Type B pancreatic cell (in vitro differentiated cells): ENCODE data around the gene ZFPM1. TPM values are rescaled to one million over a fixed set of nuclear protein-coding genes. Genes with fewer than 3 reads are reported as not detected.

Experiments
- DNase-seq: peaks from one replicate; pipeline ENCODE4 v3.0.0; 2021; ENCODE audit warnings: mixed read lengths; ENCODE audit not compliant: unreplicated experiment; ENCODE audit errors: extremely low spot score
- H3K27ac Mint-ChIP-seq: 2 replicates; pipeline ENCODE4 v1.8.0; 2021; ENCODE audit warnings: mild to moderate bottlenecking, mixed read lengths
- H3K27me3 Mint-ChIP-seq: 2 replicates; pipeline ENCODE4 v1.8.0; 2021; ENCODE audit warnings: mixed read lengths
- H3K36me3 Mint-ChIP-seq: 2 replicates; pipeline ENCODE4 v1.8.0; 2021; ENCODE audit warnings: mixed read lengths
- H3K4me1 Mint-ChIP-seq: one replicate; pipeline ENCODE4 v1.8.0; 2021; ENCODE audit warnings: mixed read lengths; ENCODE audit not compliant: unreplicated experiment
- H3K4me3 Mint-ChIP-seq: 2 replicates; pipeline ENCODE4 v1.8.0; 2021; ENCODE audit warnings: mild to moderate bottlenecking, mixed read lengths
- H3K9me3 Mint-ChIP-seq: 2 replicates; pipeline ENCODE4 v1.8.0; 2021; ENCODE audit warnings: mixed read lengths
- total RNA-seq: library from RNA; stranded (reverse); gene quantifications from 2 replicates; pipeline ENCODE4 v1.2.1, GENCODE V29; 2021; ENCODE audit warnings: low replicate concordance
- TF ChIP-seq, protein P1 (sequence below): fragments of 200-600 bp; sonication (generic); conservative IDR thresholded peaks from 2 replicates; pipeline ENCODE4 v1.5.0; 2021; ENCODE audit warnings: antibody characterized with exemption, mild to moderate bottlenecking

ZFPM1 gene
- total RNA-seq, 1 donor from 2014 or later: 24.0 TPM

DNA sequence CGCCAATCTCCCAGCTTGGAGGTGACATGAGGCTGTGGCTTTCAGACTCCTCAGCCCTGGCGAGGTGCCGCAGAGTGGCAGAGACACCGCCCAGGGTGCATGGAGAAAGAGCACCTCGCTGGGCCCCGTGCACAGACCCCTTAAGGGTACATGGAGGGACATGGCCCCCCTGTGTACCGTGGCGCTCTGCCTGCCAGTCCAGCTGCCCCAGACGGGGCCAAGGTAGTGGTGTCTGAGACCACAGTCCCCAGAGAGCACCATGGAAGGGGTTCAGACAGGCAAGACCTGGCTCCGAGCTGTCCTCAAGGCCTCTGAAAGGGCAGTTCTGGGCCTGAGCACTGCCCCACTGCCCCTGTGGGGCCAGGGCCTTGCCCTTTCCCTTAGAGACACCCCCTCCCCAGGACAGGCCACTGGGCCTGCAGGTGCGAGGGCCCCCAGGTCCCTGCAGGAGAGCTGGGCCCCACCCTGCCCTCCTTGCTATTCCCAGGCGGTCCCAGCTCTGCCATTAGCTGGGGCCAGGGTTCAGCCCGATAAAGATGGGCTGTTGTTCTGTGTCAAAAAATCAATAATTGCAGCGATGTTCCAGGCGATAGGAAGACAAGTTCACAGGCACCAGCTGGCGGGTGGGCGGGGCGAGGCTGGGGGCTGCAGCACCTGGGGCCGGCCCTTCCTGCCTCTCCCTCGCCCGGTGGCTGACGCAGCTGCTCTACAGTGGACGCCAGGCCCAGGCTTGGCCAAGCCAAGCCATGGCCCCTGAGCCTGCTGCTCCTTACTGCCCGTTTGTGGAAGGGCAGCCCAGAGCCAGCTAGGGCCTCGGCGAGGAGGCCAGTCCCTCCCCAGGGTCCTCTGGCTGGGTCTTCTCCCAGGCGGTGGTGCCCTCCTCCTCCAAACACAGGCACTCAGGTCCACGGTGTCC lies 51.7 kb downstream of the ZFPM1 start:
- H3K36me3 Mint-ChIP-seq: no peaks in the 10 kb centered on the region
- peaks cover 6% of the 10 kb centered on the region for H3K4me1 Mint-ChIP-seq
- no peaks in the 10 kb centered on the region for H3K9me3 Mint-ChIP-seq
- TF ChIP-seq, protein P1, sequence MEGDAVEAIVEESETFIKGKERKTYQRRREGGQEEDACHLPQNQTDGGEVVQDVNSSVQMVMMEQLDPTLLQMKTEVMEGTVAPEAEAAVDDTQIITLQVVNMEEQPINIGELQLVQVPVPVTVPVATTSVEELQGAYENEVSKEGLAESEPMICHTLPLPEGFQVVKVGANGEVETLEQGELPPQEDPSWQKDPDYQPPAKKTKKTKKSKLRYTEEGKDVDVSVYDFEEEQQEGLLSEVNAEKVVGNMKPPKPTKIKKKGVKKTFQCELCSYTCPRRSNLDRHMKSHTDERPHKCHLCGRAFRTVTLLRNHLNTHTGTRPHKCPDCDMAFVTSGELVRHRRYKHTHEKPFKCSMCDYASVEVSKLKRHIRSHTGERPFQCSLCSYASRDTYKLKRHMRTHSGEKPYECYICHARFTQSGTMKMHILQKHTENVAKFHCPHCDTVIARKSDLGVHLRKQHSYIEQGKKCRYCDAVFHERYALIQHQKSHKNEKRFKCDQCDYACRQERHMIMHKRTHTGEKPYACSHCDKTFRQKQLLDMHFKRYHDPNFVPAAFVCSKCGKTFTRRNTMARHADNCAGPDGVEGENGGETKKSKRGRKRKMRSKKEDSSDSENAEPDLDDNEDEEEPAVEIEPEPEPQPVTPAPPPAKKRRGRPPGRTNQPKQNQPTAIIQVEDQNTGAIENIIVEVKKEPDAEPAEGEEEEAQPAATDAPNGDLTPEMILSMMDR: no peak
- H3K27me3 Mint-ChIP-seq: no peaks in the 10 kb centered on the region
- H3K27ac Mint-ChIP-seq: no peak overlapping the region
- DNase-seq: no peak
- H3K4me3 Mint-ChIP-seq: no peak overlapping the region

DNA sequence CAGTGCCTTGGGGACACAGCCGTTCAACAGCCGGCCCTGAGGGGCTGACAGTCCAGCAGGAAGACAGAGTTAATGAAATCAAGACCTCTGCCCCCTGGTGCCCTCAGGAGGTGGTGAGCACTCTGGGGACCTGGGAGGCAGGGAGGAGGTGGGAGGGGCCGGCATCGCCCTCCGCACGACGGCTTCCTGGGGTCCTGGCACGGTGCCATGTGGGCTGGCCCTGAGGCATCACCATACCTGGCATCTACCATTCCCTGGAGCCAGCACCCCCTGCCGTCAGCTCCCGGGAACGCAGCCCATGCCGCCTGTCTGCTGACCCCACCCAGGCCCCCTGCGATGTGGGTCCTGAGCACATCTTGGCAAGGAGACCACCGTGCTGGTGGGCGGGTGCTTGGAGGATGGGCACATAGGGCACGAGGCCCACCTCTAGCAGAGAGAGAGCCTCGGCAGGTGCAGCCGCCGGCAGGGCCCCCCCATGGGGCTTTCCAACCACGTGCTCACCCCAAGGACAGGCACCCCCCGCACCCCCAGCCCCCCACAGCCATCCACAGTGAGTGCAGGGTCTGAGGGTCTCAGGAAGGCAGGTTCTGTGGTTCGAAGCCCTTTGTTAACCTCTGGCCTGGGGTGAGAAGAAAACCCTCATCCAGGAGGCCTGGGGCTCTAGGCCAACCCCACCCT lies 52.5 kb downstream of the ZFPM1 start:
- H3K4me3 Mint-ChIP-seq: no peak overlapping the region
- H3K36me3 Mint-ChIP-seq: no peaks in the 10 kb centered on the region
- peaks cover 6% of the 10 kb centered on the region for H3K4me1 Mint-ChIP-seq
- H3K27me3 Mint-ChIP-seq: no peaks in the 10 kb centered on the region
- TF ChIP-seq, protein P1: peak; percentile 53
- DNase-seq: no peak
- H3K27ac Mint-ChIP-seq: no peak overlapping the region
- H3K9me3 Mint-ChIP-seq: no peaks in the 10 kb centered on the region

DNA sequence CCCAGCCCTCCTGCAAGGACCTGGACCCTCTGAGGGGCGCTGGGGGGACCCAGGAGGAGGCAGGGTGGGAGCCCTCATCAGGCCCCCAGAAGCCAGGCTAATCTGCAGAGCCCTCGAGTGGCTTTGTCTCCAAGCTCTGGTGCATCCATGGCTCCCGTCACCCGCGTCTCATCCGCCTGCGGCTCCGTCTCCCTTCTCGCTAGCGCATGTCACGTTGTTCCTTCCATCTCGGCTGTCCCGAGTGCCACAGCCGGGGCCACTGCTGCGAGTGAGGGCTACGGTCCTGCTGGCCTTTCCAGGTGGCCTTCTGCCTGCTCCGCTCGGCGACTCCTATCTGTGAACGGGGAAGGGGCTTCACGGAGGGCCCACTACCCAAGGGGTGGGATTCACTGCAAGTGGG lies 53.6 kb downstream of the ZFPM1 start:
- H3K27me3 Mint-ChIP-seq: no peaks in the 10 kb centered on the region
- no peak for DNase-seq
- H3K27ac Mint-ChIP-seq: no peak overlapping the region
- TF ChIP-seq, protein P1: no peak
- no peak overlapping the region for H3K4me3 Mint-ChIP-seq
- H3K9me3 Mint-ChIP-seq: no peaks in the 10 kb centered on the region
- peaks cover 6% of the 10 kb centered on the region for H3K4me1 Mint-ChIP-seq
- no peaks in the 10 kb centered on the region for H3K36me3 Mint-ChIP-seq

DNA sequence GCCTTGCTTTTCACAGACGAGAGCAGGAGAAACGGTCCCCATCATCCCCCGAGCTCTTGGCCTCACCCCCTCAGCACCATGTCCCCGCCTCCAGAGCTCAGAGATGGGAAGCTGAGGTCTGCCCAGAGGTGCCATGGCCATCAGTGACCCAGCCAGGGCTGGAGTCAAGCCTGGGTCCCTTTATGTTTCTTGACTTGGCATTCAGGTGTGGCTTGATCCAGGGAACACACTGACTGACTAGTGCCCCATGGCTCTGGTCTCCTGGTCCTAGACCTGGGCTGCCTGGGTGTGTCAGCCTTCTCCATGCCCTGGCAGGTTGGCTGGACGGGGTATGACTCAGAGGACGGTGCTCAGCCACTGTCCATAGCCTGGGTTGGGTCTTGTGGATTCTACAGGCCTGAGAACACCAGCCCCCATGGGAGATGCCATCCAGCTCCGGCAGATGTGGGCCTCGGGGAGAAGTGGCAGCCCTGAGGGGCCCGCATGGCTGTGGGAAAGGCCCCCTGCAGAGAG lies 54.2 kb downstream of the ZFPM1 start:
- no peak for DNase-seq
- Mint-ChIP-seq H3K27ac (no peak overlapping the region), H3K4me3 (no peak overlapping the region), H3K27me3 (no peaks in the 10 kb centered on the region), H3K4me1 (peaks cover 6% of the 10 kb centered on the region), H3K36me3 (no peaks in the 10 kb centered on the region), H3K9me3 (no peaks in the 10 kb centered on the region)
- TF ChIP-seq, protein P1: no peak

DNA sequence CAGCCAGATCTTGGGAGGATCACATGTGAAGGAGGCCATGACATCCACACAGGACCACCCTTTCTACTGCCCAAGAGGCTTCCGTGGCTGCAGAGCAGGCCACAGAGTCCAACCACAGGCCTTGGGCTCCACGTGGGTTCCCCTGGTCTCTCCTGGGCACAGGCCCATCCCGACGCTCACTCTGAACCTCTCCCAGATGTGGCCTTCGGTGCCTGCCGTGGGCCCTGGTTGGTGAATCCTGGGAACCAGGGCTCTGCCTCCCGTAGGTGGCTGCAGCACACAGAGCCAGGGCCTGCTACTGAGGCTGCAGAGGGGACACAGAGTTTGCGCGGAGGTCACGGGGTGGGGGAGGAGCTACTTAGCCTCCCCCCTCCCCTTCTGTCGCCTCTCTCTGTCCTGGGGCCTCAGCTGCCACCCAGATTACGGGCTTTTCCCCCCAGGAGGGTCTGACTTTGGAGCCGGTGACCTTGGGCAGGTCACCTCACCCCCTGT lies 55.3 kb downstream of the ZFPM1 start:
- no peak overlapping the region for H3K27ac Mint-ChIP-seq
- TF ChIP-seq, protein P1: no peak
- H3K36me3 Mint-ChIP-seq: no peaks in the 10 kb centered on the region
- H3K9me3 Mint-ChIP-seq: no peaks in the 10 kb centered on the region
- no peak overlapping the region for H3K4me3 Mint-ChIP-seq
- H3K4me1 Mint-ChIP-seq: peaks cover 6% of the 10 kb centered on the region
- H3K27me3 Mint-ChIP-seq: no peaks in the 10 kb centered on the region
- DNase-seq: no peak
